HAP-1 (cell line): ENCODE measurements around the gene BCL11B.

ENCODE experiments used
- DNase-seq, 2 experiments: peaks; one replicate each; pipeline ENCODE4 v3.0.0-alpha.2; 2016 to 2020; ENCODE audit warnings: low spot score in 2 of 2
- H3K27me3 ChIP-seq: fragments of 250-450 bp; sonication (Bioruptor Pico); 2 replicates; pipeline ENCODE4 v1.5.1; 2020; ENCODE audit warnings: low read depth, mild to moderate bottlenecking, moderate library complexity
- H3K36me3 ChIP-seq: fragments of 250-450 bp; sonication (Bioruptor Pico); replicated peaks from 2 replicates; pipeline ENCODE4 v1.5.1; 2020; ENCODE audit warnings: mild to moderate bottlenecking
- H3K4me1 ChIP-seq: fragments of 250-450 bp; sonication (Bioruptor Pico); 2 replicates; pipeline ENCODE4 v1.5.1; 2020; ENCODE audit warnings: mild to moderate bottlenecking
- H3K4me3 ChIP-seq: fragments of 250-450 bp; sonication (Bioruptor Pico); 2 replicates; pipeline ENCODE4 v1.5.1; 2020; ENCODE audit warnings: mild to moderate bottlenecking, moderate library complexity
- H3K9me3 ChIP-seq: fragments of 250-450 bp; sonication (Bioruptor Pico); 2 replicates; pipeline ENCODE4 v1.5.1; 2020; ENCODE audit warnings: mild to moderate bottlenecking, moderate library complexity
- in situ Hi-C: fragments of 300-500 bp; cut with MboI; formaldehyde crosslinking; loops from 3 replicates; pipeline ENCODE4 v1.14.3; 2020; ENCODE audit warnings: low sequenced_read_pairs, inconsistent platforms, mixed read lengths

BCL11B gene

GRCh38 chr14:99249389-99249788, 22.6 kb downstream of the BCL11B start:
- Histone ChIP-seq H3K4me1 (peaks cover 22% of the 10 kb centered on the region), H3K9me3 (no peaks in the 10 kb centered on the region), H3K27me3 (no peaks in the 10 kb centered on the region), H3K36me3 (no peaks in the 10 kb centered on the region), H3K4me3 (no peak overlapping the region)
- in situ Hi-C loops, result loop anchor here (10.0 kb wide), 1 partner anchor 355 kb away; no protein-coding TSS in a partner anchor
- no peak for DNase-seq

DNA sequence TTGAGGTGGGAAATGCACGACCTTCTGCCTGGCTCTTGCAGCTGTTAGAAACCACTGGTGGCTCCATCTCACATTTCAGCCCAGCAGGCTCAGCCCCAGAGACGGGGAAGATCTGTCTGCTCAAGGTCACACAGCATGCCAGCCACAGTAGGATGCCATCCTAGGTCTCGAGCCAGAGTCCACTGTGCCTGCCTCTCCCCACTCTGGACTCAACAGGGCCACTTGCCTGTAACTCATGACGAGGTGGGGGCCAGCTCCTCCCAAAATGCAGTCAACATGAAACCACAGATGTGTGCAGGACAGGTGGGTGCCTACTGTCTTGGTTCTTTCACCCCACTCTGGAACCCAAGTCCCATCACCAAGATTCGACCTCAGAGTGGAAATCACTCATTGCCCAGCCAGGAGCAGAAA, 23.2 kb downstream of the BCL11B start:
- Histone ChIP-seq H3K4me1 (peaks cover 22% of the 10 kb centered on the region), H3K36me3 (no peaks in the 10 kb centered on the region), H3K27me3 (no peaks in the 10 kb centered on the region), H3K4me3 (no peak overlapping the region), H3K9me3 (no peaks in the 10 kb centered on the region)
- in situ Hi-C loops, result loop anchor here (10.0 kb wide), 1 partner anchor 354 kb away; no protein-coding TSS in a partner anchor
- DNase-seq, result no peak

- Histone ChIP-seq H3K4me1 (peaks cover 31% of the 10 kb centered on the region), H3K4me3 (no peak overlapping the region), H3K36me3 (no peaks in the 10 kb centered on the region), H3K9me3 (no peaks in the 10 kb centered on the region), H3K27me3 (no peaks in the 10 kb centered on the region)
- no peak for DNase-seq
- in situ Hi-C loops, result loop anchor here (10.0 kb wide), 1 partner anchor 353 kb away; no protein-coding TSS in a partner anchor
Measured at GRCh38 chr14:99247772-99248171, 24.2 kb downstream of the BCL11B start.

- in situ Hi-C loops, result loop anchor here (10.0 kb wide), 1 partner anchor 352 kb away; no protein-coding TSS in a partner anchor
Measured at GRCh38 chr14:99247101-99247729, 24.8 kb downstream of the BCL11B start.

GRCh38 chr14:99246536-99247097, 25.4 kb downstream of the BCL11B start:
- H3K9me3 ChIP-seq, result no peaks in the 10 kb centered on the region
- peaks cover 33% of the 10 kb centered on the region for H3K4me1 ChIP-seq
- in situ Hi-C loops, result loop anchor here (10.0 kb wide), 1 partner anchor 352 kb away; no protein-coding TSS in a partner anchor
- peak in 1 of 2 experiments; percentile 34 for DNase-seq
- peak overlapping the region; percentile 26 for H3K4me3 ChIP-seq
- no peaks in the 10 kb centered on the region for H3K36me3 ChIP-seq
- no peaks in the 10 kb centered on the region for H3K27me3 ChIP-seq

More at GRCh38 chr14:99247101-99247729, 24.8 kb downstream of the BCL11B start:
- H3K4me3 ChIP-seq, result no peak overlapping the region
- H3K27me3 ChIP-seq, result no peaks in the 10 kb centered on the region
- peaks cover 33% of the 10 kb centered on the region for H3K4me1 ChIP-seq
- DNase-seq, result peak in 1 of 2 experiments; percentile 22
- H3K9me3 ChIP-seq, result no peaks in the 10 kb centered on the region
- no peaks in the 10 kb centered on the region for H3K36me3 ChIP-seq

GRCh38 chr14:99245564-99246511, 26.2 kb downstream of the BCL11B start:
- peak overlapping the region; percentile 26 for H3K4me3 ChIP-seq
- in situ Hi-C loops, result loop anchor here (10.0 kb wide), 1 partner anchor 351 kb away; no protein-coding TSS in a partner anchor
- no peaks in the 10 kb centered on the region for H3K9me3 ChIP-seq
- H3K36me3 ChIP-seq, result no peaks in the 10 kb centered on the region
- no peaks in the 10 kb centered on the region for H3K27me3 ChIP-seq
- peaks cover 33% of the 10 kb centered on the region for H3K4me1 ChIP-seq
- peak; percentile 65 to 86 for DNase-seq

GRCh38 chr14:99244941-99245563, 26.9 kb downstream of the BCL11B start:
- DNase-seq, result no peak
- Histone ChIP-seq H3K4me3 (peak overlapping the region; percentile 26), H3K27me3 (no peaks in the 10 kb centered on the region), H3K4me1 (peaks cover 38% of the 10 kb centered on the region), H3K36me3 (no peaks in the 10 kb centered on the region), H3K9me3 (no peaks in the 10 kb centered on the region)
- in situ Hi-C loops, result loop anchor here (10.0 kb wide), 1 partner anchor 350 kb away; no protein-coding TSS in a partner anchor

- H3K27me3 ChIP-seq, result no peaks in the 10 kb centered on the region
- peaks cover 45% of the 10 kb centered on the region for H3K4me1 ChIP-seq
- no peaks in the 10 kb centered on the region for H3K36me3 ChIP-seq
- DNase-seq, result no peak
- H3K4me3 ChIP-seq, result no peak overlapping the region
- H3K9me3 ChIP-seq, result no peaks in the 10 kb centered on the region
- in situ Hi-C loops, result loop anchor here (10.0 kb wide), 1 partner anchor 350 kb away; no protein-coding TSS in a partner anchor
Measured at GRCh38 chr14:99244367-99244901, 27.6 kb downstream of the BCL11B start.

- Histone ChIP-seq H3K27me3 (no peaks in the 10 kb centered on the region), H3K4me3 (no peak overlapping the region), H3K9me3 (no peaks in the 10 kb centered on the region), H3K4me1 (peaks cover 45% of the 10 kb centered on the region), H3K36me3 (no peaks in the 10 kb centered on the region)
- peak in 1 of 2 experiments; percentile 31 for DNase-seq
- in situ Hi-C loops, result loop anchor here (10.0 kb wide), 1 partner anchor 348 kb away; no protein-coding TSS in a partner anchor
Measured at GRCh38 chr14:99242816-99243721, 28.9 kb downstream of the BCL11B start.

GRCh38 chr14:99242238-99242637, 29.8 kb downstream of the BCL11B start:
- peaks cover 42% of the 10 kb centered on the region for H3K4me1 ChIP-seq
- H3K4me3 ChIP-seq, result no peak overlapping the region
- in situ Hi-C loops, result loop anchor here (10.0 kb wide), 1 partner anchor 347 kb away; no protein-coding TSS in a partner anchor
- H3K36me3 ChIP-seq, result no peaks in the 10 kb centered on the region
- no peaks in the 10 kb centered on the region for H3K27me3 ChIP-seq
- DNase-seq, result no peak
- no peaks in the 10 kb centered on the region for H3K9me3 ChIP-seq

DNA sequence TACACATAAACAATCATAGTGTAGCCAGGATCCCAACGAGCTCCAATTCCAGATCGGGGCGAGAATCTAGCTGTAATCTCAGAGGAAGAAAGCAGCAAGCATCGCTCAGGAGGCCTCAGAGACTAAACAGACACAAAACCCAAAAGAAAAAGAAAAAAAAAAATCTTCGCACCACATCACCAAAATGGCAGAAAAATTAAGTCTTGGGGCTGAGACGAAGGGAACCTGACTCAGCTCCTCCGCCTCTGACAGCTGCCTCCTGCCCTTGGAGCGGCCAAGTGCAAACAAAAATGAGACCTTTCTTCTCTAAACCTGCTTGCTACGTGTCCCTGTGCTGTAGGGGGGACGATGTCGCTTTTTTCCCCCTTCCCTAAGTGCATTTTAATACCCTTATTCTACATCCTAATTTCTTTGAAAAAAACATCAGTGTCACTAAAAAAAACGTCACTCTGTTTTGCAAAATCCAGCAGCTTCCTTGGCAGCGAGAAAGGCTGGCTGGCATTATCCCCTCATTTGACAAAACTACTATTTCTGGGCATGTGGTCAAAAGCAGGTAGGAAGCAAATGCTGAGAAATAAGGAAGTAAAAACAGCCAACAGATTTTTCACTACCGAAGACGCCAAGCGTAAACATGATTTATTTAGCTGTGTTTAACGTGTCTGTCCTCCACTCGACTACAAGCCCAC, 30.5 kb downstream of the BCL11B start:
- no peak for DNase-seq
- no peaks in the 10 kb centered on the region for H3K9me3 ChIP-seq
- H3K36me3 ChIP-seq, result no peaks in the 10 kb centered on the region
- H3K27me3 ChIP-seq, result no peaks in the 10 kb centered on the region
- no peak overlapping the region for H3K4me3 ChIP-seq
- in situ Hi-C loops, result loop anchor here (10.0 kb wide), 1 partner anchor 347 kb away; no protein-coding TSS in a partner anchor
- peaks cover 35% of the 10 kb centered on the region for H3K4me1 ChIP-seq
